UCSD-AML1 (cell line): ENCODE results near the gene PARG.
"Not testable (repeated sequence)": the region's sequence is repeated elsewhere in the genome, so short reads cannot be mapped to it uniquely, and the experiment has no call there.

Source experiments
- DNase-seq: peaks from one replicate; lab custom pipeline; 2025; ENCODE audit not compliant: unreplicated experiment; lab: John Stamatoyannopoulos, UW

The PARG gene

DNA sequence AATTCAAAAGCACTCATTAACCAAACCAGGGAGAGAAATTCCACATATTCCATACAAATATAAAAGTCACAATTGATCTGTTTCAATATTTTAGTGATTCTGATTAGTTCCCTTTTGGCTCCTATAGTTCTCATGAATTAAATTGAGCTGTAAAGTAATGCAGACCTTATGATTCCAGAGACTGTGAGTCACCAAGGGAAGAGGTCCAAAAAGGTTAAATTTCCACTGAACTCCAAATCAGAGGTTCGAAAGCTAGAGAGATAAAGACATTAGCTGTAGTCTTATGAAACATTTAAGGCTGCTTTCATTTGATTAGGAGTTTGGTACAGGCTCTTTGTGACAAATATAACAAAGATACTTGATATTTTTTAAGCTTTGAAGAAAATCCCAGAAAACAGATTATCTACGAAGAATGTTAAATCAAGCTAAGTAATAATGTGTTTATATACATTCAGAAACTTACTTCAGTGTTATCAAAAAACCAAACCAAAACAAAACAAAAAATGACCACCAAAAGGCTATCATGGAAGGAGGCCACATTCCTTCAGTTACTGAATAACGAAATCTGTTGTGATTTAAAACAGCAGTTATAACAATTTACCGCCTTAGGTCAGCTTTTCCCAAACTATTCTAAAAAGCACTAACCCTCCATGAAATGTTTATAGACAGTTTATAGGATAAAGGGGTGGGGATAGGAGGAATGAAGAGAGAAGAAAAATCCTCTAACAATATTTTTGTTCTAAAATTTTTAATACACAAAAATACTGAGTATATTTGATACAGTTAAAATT is 33.3 kb downstream of the PARG start:
- DNase-seq, result not testable (repeated sequence)

DNA sequence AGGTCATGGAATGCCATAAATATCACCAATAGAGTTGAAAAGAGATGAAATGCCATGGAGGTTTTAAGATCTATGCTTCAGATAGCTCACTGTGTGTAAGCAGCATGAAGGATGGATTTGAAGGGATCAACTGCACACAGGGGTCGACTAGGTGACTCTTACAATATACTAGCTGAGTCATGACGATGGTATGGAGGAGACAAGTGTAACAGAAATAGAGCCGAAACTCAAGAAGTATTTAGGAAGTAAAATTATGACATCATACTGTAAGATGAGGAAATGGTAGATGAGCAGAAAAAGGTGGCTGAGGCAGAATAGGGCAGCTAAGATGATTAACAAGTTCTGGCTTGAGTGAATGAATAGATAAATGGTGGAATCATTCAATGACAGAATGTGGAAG is 38.0 kb downstream of the PARG start:
- DNase-seq, result not testable (repeated sequence)

- DNase-seq, result not testable (repeated sequence)
These were observed 41.4 kb downstream of the PARG start for GRCh38 chr10:49900406-49900805.

- not testable (repeated sequence) for DNase-seq
These were observed 41.8 kb downstream of the PARG start for GRCh38 chr10:49899999-49900398.

- DNase-seq, result not testable (repeated sequence)
These were observed 51.8 kb downstream of the PARG start for GRCh38 chr10:49890025-49890424.

DNA sequence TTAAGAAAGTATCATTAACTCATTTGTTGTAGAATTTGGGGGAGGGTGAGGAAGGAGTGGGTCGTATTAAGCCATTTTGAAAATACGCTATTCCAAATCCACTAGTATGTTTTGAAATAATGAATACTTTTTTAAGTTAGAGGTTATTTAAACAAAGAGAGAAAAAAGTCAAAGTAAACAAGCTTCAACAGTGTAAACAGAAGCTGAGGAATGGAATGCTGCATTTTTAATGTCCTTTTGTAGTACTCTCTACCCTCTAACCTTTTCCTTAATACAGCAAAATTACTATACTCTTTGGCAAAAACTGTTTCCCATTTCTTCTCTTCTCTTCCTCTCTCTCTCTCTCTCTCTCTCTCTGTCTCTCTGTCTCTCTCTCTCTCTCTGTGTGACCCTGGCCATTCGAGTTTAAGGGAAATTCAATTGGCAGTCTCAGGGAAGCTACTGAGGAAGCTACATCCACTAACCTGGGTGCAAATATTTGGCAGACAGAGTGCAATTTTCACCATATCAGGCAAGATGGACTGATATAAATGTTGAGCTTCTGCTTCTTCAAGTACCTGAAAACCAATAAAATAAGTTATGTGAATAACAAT is 57.0 kb downstream of the PARG start:
- not testable (repeated sequence) for DNase-seq

DNA sequence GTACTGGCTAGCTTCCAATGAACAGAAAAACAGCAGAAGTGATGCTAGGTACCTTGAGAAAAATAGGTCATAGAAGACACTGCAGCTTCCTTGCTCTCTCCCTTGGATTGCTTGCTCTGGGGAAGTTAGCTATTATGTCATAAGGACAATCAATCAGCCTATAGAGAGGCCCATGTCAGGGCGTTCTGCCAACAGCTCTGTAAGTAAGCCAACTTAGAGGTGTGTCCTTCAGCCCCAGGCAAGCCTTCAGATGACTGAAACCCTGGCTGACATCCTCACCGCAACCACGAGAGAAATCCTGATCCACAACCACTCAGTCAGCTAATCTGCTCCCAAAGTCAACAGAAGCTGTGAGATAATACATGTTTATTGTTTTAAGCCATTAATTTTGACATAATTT is 58.0 kb downstream of the PARG start:
- not testable (repeated sequence) for DNase-seq

GRCh38 chr10:49882327-49882726 is 59.5 kb downstream of the PARG start:
- not testable (repeated sequence) for DNase-seq

- DNase-seq, result not testable (repeated sequence)
These were observed 69.1 kb downstream of the PARG start for GRCh38 chr10:49872740-49873139.

GRCh38 chr10:49871462-49871861 is 70.4 kb downstream of the PARG start:
- not testable (repeated sequence) for DNase-seq

GRCh38 chr10:49859933-49860332 is 81.9 kb downstream of the PARG start:
- not testable (repeated sequence) for DNase-seq

DNA sequence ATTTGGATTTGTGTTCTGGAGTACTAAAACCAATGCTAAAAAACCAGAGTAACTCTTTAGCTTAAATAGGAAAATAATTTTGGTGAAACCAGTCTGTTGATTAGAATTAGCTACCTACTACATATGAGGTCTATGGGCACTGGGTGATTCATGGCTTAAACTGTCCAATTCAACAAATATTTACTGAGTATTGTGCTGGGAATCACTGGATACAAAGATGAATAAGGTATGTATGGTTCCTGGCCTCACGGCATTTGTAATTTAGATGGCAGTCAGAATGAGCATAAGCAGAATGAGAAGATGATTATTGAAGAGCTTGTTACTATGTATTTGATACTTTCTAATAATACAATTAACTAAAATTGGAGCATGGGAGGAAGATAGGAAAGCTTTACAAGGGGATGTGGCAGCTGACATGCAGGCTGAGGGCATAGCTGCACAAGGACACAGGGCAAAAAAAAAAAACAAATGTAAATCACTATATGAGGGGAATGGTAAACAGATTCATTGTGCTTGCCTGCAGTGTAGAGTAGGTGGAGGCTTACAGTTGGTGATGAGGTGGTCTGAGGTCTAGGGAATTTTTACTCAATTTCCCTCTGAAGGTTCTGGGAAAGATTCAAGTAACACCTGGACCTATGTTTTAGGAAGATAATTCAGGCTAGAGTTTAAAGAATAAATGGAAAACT is 83.0 kb downstream of the PARG start:
- not testable (repeated sequence) for DNase-seq

DNA sequence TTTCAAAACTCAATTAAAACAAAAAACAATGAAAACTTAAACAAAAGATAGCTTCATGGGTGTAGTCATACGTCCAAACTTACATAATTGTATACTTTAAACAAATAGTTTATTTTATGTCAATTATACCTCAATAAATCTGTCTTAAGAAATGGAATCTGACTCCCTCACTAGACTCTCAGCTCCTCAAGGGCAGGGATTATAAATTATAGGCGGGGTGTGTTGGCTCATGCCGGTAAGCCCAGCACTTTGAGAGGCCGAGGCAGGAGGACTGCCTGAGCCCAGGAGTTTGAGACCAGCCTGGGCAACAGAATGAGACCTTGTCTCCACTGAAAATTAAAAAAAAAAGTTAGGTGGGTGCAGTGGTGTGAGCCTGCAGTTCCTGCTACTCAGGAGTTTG is 92.3 kb downstream of the PARG start:
- DNase-seq, result not testable (repeated sequence)

- no peak for DNase-seq
These were observed 96.8 kb downstream of the PARG start for GRCh38 chr10:49844775-49845595.

GRCh38 chr10:49842333-49842628 is 99.5 kb downstream of the PARG start:
- DNase-seq, result not testable (repeated sequence)

- DNase-seq, result no peak
These were observed 100.1 kb downstream of the PARG start for GRCh38 chr10:49841615-49842332.

DNA sequence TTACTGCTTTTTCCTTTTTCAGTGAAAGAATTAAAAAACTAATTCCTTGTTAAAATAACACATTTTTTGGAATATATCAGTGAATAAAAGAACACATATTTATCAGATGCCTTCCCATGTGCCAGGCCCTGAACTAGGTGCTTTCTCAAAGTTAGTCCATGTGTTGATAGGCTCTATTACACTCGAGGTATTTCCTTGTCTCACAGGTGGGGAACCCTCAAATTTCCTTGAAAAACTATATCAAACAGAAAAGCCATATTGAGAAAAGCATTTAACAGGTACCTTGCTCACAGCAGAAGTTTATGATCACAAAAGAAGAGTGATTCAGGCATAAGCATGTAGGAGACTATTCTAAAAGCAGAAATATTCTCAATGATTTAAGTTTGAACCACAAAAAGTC is 104.1 kb downstream of the PARG start:
- no peak for DNase-seq

- no peak for DNase-seq
These were observed 104.8 kb downstream of the PARG start for GRCh38 chr10:49837051-49837478.

- DNase-seq, result no peak
These were observed 106.9 kb downstream of the PARG start for GRCh38 chr10:49834976-49835375.

DNA sequence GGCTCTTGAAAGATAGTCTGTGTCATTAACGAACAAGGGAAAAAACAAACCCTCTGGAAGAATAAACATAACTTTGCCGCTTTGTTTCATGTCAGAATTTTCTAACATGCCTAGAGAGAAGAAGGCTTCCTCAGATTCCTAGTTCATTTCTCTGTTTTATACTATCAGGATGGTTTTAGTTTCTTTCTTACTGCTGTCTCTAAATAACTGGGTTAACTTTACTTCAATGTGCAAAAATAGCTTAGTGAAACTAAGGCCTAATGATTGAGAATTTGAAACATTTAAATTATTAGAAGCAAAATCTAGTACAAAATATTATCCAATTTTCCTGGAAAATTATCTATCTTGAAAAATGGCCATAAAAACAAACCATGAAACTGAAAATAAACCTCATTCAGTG is 107.6 kb downstream of the PARG start:
- no peak for DNase-seq

DNA sequence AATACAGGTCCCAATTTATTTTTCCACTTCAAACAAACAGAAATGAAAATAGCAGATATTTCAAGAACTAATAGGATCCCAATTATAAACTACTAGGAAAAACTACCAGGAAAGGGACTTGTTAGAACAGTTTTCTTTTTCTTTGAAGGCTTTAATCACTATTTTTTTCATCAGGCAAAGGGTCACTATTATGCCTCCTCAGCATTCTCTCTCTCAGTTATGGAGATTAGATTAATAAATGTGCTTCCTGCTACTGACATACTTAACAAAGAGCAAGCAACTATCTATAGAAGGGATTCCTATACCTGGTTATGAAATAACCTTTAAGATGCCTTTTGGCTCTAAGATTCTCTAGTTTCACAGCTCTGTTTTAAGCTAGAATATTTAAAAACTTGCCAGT is 108.7 kb downstream of the PARG start:
- DNase-seq, result no peak
